Measurements from ENCODE around the gene CATSPER2.
"Not testable (repeated sequence)": the region's sequence is repeated elsewhere in the genome, so short reads cannot be mapped to it uniquely, and the experiment has no call there.

DNA sequence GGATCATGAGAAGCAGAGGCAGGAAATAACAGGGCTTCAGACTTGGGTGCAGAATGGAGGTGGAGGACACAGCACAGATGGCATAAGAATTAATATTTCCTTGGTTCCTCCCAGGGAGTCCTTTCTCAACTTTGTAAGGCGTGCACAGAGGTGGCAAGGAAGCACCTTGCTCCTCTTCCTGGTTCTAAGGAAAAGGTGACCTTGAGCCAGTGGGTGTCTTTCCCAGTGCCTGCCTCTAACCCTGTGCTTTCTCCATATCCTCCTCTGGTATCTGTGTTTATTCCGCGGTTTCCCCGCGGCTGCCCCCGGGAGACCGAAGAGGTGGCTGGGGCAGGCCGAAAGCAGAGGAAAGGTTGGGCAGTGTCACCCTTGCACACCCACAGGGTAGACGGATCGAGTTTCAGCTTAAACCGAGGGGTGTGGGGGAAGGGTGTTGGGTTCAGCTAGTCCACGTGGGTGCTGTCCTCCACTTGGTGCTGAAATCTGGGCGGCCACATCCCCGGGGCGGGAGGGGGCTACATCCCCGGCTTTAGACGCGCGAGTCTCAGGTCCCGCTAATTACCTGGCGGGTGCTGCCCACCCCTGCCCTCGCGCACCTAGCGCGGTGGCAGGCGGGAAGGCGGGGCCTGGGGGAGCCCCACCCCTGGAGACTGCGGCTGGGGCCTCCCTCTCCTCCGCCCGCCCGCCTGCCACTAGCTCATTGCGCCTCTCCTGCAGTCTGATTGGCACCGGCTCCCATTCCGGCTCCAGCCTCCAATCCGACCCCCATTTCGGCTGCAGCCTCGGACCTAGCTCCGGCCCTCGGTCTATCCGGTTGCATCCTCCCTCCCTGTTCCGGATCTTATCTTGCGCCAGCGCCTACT, 55.1 kb downstream of the CATSPER2 start, which contains the start of gene CKMT1B:
- TF ChIP-seq, protein P1, sequence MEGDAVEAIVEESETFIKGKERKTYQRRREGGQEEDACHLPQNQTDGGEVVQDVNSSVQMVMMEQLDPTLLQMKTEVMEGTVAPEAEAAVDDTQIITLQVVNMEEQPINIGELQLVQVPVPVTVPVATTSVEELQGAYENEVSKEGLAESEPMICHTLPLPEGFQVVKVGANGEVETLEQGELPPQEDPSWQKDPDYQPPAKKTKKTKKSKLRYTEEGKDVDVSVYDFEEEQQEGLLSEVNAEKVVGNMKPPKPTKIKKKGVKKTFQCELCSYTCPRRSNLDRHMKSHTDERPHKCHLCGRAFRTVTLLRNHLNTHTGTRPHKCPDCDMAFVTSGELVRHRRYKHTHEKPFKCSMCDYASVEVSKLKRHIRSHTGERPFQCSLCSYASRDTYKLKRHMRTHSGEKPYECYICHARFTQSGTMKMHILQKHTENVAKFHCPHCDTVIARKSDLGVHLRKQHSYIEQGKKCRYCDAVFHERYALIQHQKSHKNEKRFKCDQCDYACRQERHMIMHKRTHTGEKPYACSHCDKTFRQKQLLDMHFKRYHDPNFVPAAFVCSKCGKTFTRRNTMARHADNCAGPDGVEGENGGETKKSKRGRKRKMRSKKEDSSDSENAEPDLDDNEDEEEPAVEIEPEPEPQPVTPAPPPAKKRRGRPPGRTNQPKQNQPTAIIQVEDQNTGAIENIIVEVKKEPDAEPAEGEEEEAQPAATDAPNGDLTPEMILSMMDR (IDR thresholded peaks at IDR 0.05): not testable (repeated sequence)
- not testable (repeated sequence) for TF ChIP-seq POLR2A (IDR thresholded peaks at IDR 0.05)
